Mesenchymal stem cell (in vitro differentiated cells and primary cell): ENCODE measurements around the gene SFSWAP.

Source experiments
- DNase-seq: peaks from one replicate; pipeline ENCODE4 v3.0.0-alpha.2; 2013
- H2AFZ ChIP-seq: one replicate; pipeline ENCODE4 v1.6.1; 2013; ENCODE audit warnings: low read depth, mild to moderate bottlenecking, control low read depth, inconsistent platforms, low read length, moderate library complexity
- H2AK5ac ChIP-seq: 2 replicates; pipeline ENCODE4 v1.6.1; 2013; ENCODE audit warnings: low read length, moderate library complexity, mild to moderate bottlenecking, inconsistent platforms; ENCODE audit not compliant: severe bottlenecking
- H2BK120ac ChIP-seq: one replicate; pipeline ENCODE4 v1.6.1; 2013; ENCODE audit warnings: low read depth, mild to moderate bottlenecking, inconsistent platforms, low read length, moderate library complexity
- H2BK12ac ChIP-seq, 2 experiments: one replicate each; pipeline ENCODE4 v1.6.1; 2013; ENCODE audit warnings: inconsistent platforms in 2 of 2, low read length in 2 of 2, mild to moderate bottlenecking in 2 of 2, moderate library complexity in 2 of 2, control low read depth in 1 of 2
- H2BK15ac ChIP-seq: one replicate; pipeline ENCODE4 v1.6.1; 2013; ENCODE audit warnings: mild to moderate bottlenecking, low read depth, inconsistent platforms; ENCODE audit not compliant: poor library complexity, severe bottlenecking
- H2BK5ac ChIP-seq: 2 replicates; pipeline ENCODE4 v1.6.1; 2013; ENCODE audit warnings: low read depth, mild to moderate bottlenecking, low read length, control low read depth, inconsistent platforms; ENCODE audit not compliant: poor library complexity, severe bottlenecking
- H3K14ac ChIP-seq, 2 experiments: one replicate each; pipeline ENCODE4 v1.6.1; 2013; ENCODE audit warnings: inconsistent platforms in 2 of 2, low read length in 2 of 2, control low read depth in 1 of 2, mild to moderate bottlenecking in 1 of 2, moderate library complexity in 1 of 2
- H3K18ac ChIP-seq, 2 experiments: one replicate each; pipeline ENCODE4 v1.6.1; 2013; ENCODE audit warnings: inconsistent platforms in 2 of 2, low read length in 2 of 2, control low read depth in 1 of 2, low read depth in 1 of 2, mild to moderate bottlenecking in 1 of 2
- H3K23ac ChIP-seq, 2 experiments: one replicate each; pipeline ENCODE4 v1.6.1; 2013; ENCODE audit warnings: inconsistent platforms in 2 of 2, low read length in 2 of 2, mild to moderate bottlenecking in 2 of 2, moderate library complexity in 2 of 2, control low read depth in 1 of 2
- H3K27ac ChIP-seq: 2 replicates; pipeline ENCODE4 v1.5.1; 2013; ENCODE audit warnings: mild to moderate bottlenecking, moderate library complexity, low read length, control low read depth, inconsistent platforms; ENCODE audit not compliant: poor library complexity, severe bottlenecking
- H3K27me3 ChIP-seq, 2 experiments: 2 replicates each; pipeline versions ENCODE4 v1.6.1 to v1.7.0; 2013; ENCODE audit warnings: low read length in 2 of 2, mild to moderate bottlenecking in 2 of 2, moderate library complexity in 2 of 2, control low read depth in 1 of 2, inconsistent platforms in 1 of 2; ENCODE audit not compliant: control insufficient read depth in 1 of 2, insufficient read depth in 1 of 2
- H3K36me3 ChIP-seq, 2 experiments: 2 replicates each; pipeline versions ENCODE4 v1.6.1 to v1.7.0; 2013; ENCODE audit warnings: low read length in 2 of 2, control low read depth in 1 of 2, inconsistent platforms in 1 of 2, low read depth in 1 of 2, mild to moderate bottlenecking in 1 of 2; ENCODE audit not compliant: insufficient read depth in 2 of 2, control insufficient read depth in 1 of 2
- H3K4ac ChIP-seq, 2 experiments: one replicate each; pipeline ENCODE4 v1.6.1; 2013; ENCODE audit warnings: inconsistent platforms in 2 of 2, low read length in 2 of 2, mild to moderate bottlenecking in 2 of 2, moderate library complexity in 2 of 2, control low read depth in 1 of 2, low read depth in 1 of 2
- H3K4me1 ChIP-seq: 2 replicates; pipeline ENCODE4 v1.6.1; 2013; ENCODE audit warnings: low read depth, low read length, control low read depth; ENCODE audit not compliant: control insufficient read depth, insufficient read depth
- H3K4me2 ChIP-seq: 2 replicates; pipeline ENCODE4 v1.6.1; 2013; ENCODE audit warnings: low read length, mild to moderate bottlenecking, inconsistent platforms; ENCODE audit not compliant: poor library complexity, severe bottlenecking
- H3K4me3 ChIP-seq, 2 experiments: 2 replicates each; pipeline versions ENCODE4 v1.5.1 to v1.7.0; 2013; ENCODE audit warnings: low read length in 2 of 2, mild to moderate bottlenecking in 2 of 2, control low read depth in 1 of 2, low read depth in 1 of 2; ENCODE audit not compliant: insufficient read depth in 1 of 2
- H3K79me1 ChIP-seq: replicated peaks from 2 replicates; pipeline ENCODE4 v1.6.1; 2013; ENCODE audit warnings: mild to moderate bottlenecking, control low read depth, low read length, inconsistent platforms; ENCODE audit not compliant: poor library complexity, severe bottlenecking
- H3K9ac ChIP-seq: 2 replicates; pipeline ENCODE4 v1.7.0; 2013; ENCODE audit warnings: mild to moderate bottlenecking, low read length, moderate library complexity
- H3K9me3 ChIP-seq: 2 replicates; pipeline ENCODE4 v1.7.0; 2013; ENCODE audit warnings: mild to moderate bottlenecking, low read length; ENCODE audit not compliant: control insufficient read depth
- H4K8ac ChIP-seq: one replicate; pipeline ENCODE4 v1.6.1; 2013; ENCODE audit warnings: inconsistent platforms, mild to moderate bottlenecking, low read length, moderate library complexity
- H4K91ac ChIP-seq: one replicate; pipeline ENCODE4 v1.6.1; 2013; ENCODE audit warnings: mild to moderate bottlenecking, low read length, inconsistent platforms
- WGBS: methylation state at CpG from one replicate; pipeline ENCODE4 v1.1.7; 2013; ENCODE audit warnings: mixed read lengths; 5-methylcytosine and 5-hydroxymethylcytosine counted together

Gene SFSWAP

GRCh38 chr12:131771965-131772364, 61.1 kb downstream of the SFSWAP start:
- Histone ChIP-seq H3K9me3 (no peaks in the 10 kb centered on the region), H4K8ac (no peak overlapping the region), H3K14ac (no peak overlapping the region), H2BK5ac (no peak overlapping the region), H3K4me2 (no peak overlapping the region), H3K27me3 (no peaks in the 10 kb centered on the region), H3K36me3 (peaks cover 55 to 88% of the 10 kb centered on the region in 2 experiments), H2AFZ (no peak overlapping the region), H2BK12ac (no peak overlapping the region), H3K27ac (no peak overlapping the region), H3K79me1 (peaks cover 48% of the 10 kb centered on the region), H3K4ac (no peak overlapping the region), H2AK5ac (no peak overlapping the region), H3K4me3 (no peak overlapping the region), H3K9ac (no peak overlapping the region), H2BK120ac (no peak overlapping the region), H2BK15ac (no peak overlapping the region), H4K91ac (no peak overlapping the region), H3K23ac (no peak overlapping the region), H3K4me1 (peaks cover 5% of the 10 kb centered on the region), H3K18ac (no peak overlapping the region)
- no peak for DNase-seq
- 94% methylated on average over 10 of the region's 10 CpGs for WGBS

- no peak for DNase-seq
- no peak overlapping the region for H2BK12ac ChIP-seq
- WGBS, result 95% methylated on average over 14 of the region's 15 CpGs
Observed at GRCh38 chr12:131773582-131774221, 62.8 kb downstream of the SFSWAP start.

GRCh38 chr12:131774576-131775391, 63.9 kb downstream of the SFSWAP start:
- Histone ChIP-seq H4K91ac (no peak overlapping the region), H3K18ac (no peak overlapping the region), H3K4me3 (no peak overlapping the region), H2BK5ac (no peak overlapping the region), H3K27me3 (no peaks in the 10 kb centered on the region), H3K23ac (no peak overlapping the region), H2BK15ac (no peak overlapping the region), H2AFZ (no peak overlapping the region), H3K9ac (peak overlapping the region; percentile 63), H3K14ac (no peak overlapping the region), H3K36me3 (peaks cover 57 to 84% of the 10 kb centered on the region in 2 experiments), H3K27ac (no peak overlapping the region), H4K8ac (no peak overlapping the region), H3K79me1 (peaks cover 49% of the 10 kb centered on the region), H3K4me1 (peaks cover 5% of the 10 kb centered on the region), H2BK120ac (no peak overlapping the region), H2AK5ac (no peak overlapping the region), H3K9me3 (no peaks in the 10 kb centered on the region), H3K4ac (no peak overlapping the region), H2BK12ac (no peak overlapping the region), H3K4me2 (no peak overlapping the region)
- no peak for DNase-seq
- WGBS, result 88% methylated on average over 15 of the region's 17 CpGs

More at GRCh38 chr12:131773582-131774221, 62.8 kb downstream of the SFSWAP start:
- H4K8ac ChIP-seq, result no peak overlapping the region
- H3K4me2 ChIP-seq, result no peak overlapping the region
- no peak overlapping the region for H3K4ac ChIP-seq
- H3K4me1 ChIP-seq, result peaks cover 5% of the 10 kb centered on the region
- no peak overlapping the region for H3K27ac ChIP-seq
- H3K14ac ChIP-seq, result no peak overlapping the region
- no peak overlapping the region for H4K91ac ChIP-seq
- H3K36me3 ChIP-seq, result peaks cover 50 to 83% of the 10 kb centered on the region in 2 experiments
- no peak overlapping the region for H2AK5ac ChIP-seq
- H3K18ac ChIP-seq, result no peak overlapping the region
- no peak overlapping the region for H3K4me3 ChIP-seq
- H3K23ac ChIP-seq, result no peak overlapping the region
- H3K9me3 ChIP-seq, result no peaks in the 10 kb centered on the region
- no peak overlapping the region for H2BK15ac ChIP-seq
- no peak overlapping the region for H2AFZ ChIP-seq
- H3K9ac ChIP-seq, result no peak overlapping the region
- no peak overlapping the region for H2BK5ac ChIP-seq
- peaks cover 50% of the 10 kb centered on the region for H3K79me1 ChIP-seq
- no peaks in the 10 kb centered on the region for H3K27me3 ChIP-seq
- H2BK120ac ChIP-seq, result no peak overlapping the region

- Histone ChIP-seq H3K27ac (no peak overlapping the region), H3K14ac (no peak overlapping the region)
- 95% methylated on average over 12 of the region's 17 CpGs for WGBS
Observed at GRCh38 chr12:131775392-131776236, 64.7 kb downstream of the SFSWAP start.

More at GRCh38 chr12:131775392-131776236, 64.7 kb downstream of the SFSWAP start:
- Histone ChIP-seq H4K91ac (no peak overlapping the region), H4K8ac (no peak overlapping the region), H2BK120ac (no peak overlapping the region), H3K4me3 (no peak overlapping the region), H3K27me3 (no peaks in the 10 kb centered on the region), H3K36me3 (peaks cover 54 to 84% of the 10 kb centered on the region in 2 experiments), H2AFZ (no peak overlapping the region), H2BK5ac (no peak overlapping the region), H3K9me3 (no peaks in the 10 kb centered on the region), H3K23ac (no peak overlapping the region), H2AK5ac (no peak overlapping the region), H3K4me2 (no peak overlapping the region), H3K4me1 (peaks cover 3% of the 10 kb centered on the region), H2BK12ac (no peak overlapping the region), H2BK15ac (no peak overlapping the region), H3K79me1 (peaks cover 46% of the 10 kb centered on the region), H3K9ac (peak overlapping the region; percentile 63), H3K4ac (no peak overlapping the region), H3K18ac (no peak overlapping the region)
- DNase-seq, result no peak
